Measurements from ENCODE around the gene FOXP1. TPM values are rescaled to one million over a fixed set of nuclear protein-coding genes. Genes with fewer than 3 reads are reported as not detected.

Gene FOXP1
- total RNA-seq, 1 experiment from 2014 or later = 2.9 TPM

DNA sequence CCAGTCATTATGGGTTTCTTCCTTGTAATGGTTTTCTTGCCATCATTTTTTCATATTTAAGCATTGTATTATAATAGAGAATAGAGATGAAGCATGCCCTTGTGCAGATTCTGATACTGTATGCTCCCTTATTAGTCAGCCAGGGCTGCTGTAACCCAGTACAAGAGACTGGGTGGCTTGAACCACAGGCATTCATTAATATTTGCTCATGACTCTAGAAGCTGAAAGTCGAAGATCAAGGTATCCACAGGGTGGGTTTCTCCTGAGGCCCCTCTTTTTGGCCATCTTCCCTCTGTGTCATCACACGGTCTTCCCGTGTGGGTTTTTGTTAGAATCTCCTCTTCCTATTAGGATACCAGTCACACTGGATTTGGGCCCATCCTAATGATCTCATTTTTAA, 74.5 kb downstream of the FOXP1 start:
- BruUV-seq (replicated peaks) = no TSS peak
- TF ChIP-seq TCF7L2 (IDR thresholded peaks at IDR 0.05; ENCODE audit: low read depth, low read length) (no peak), POLR2AphosphoS5 (IDR thresholded peaks at IDR 0.05; ENCODE audit: low read depth, low read length) (no peak), SIN3A (IDR thresholded peaks at IDR 0.05; ENCODE audit: borderline replicate concordance, insufficient read depth, low read depth, low read length) (no peak)
- TF ChIP-seq, protein P1, sequence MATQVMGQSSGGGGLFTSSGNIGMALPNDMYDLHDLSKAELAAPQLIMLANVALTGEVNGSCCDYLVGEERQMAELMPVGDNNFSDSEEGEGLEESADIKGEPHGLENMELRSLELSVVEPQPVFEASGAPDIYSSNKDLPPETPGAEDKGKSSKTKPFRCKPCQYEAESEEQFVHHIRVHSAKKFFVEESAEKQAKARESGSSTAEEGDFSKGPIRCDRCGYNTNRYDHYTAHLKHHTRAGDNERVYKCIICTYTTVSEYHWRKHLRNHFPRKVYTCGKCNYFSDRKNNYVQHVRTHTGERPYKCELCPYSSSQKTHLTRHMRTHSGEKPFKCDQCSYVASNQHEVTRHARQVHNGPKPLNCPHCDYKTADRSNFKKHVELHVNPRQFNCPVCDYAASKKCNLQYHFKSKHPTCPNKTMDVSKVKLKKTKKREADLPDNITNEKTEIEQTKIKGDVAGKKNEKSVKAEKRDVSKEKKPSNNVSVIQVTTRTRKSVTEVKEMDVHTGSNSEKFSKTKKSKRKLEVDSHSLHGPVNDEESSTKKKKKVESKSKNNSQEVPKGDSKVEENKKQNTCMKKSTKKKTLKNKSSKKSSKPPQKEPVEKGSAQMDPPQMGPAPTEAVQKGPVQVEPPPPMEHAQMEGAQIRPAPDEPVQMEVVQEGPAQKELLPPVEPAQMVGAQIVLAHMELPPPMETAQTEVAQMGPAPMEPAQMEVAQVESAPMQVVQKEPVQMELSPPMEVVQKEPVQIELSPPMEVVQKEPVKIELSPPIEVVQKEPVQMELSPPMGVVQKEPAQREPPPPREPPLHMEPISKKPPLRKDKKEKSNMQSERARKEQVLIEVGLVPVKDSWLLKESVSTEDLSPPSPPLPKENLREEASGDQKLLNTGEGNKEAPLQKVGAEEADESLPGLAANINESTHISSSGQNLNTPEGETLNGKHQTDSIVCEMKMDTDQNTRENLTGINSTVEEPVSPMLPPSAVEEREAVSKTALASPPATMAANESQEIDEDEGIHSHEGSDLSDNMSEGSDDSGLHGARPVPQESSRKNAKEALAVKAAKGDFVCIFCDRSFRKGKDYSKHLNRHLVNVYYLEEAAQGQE (IDR thresholded peaks at IDR 0.05; ENCODE audit: insufficient read depth in 1 of 2, low read depth in 2 of 2, low read length in 1 of 2) = no peak
- TF ChIP-seq, protein P2, sequence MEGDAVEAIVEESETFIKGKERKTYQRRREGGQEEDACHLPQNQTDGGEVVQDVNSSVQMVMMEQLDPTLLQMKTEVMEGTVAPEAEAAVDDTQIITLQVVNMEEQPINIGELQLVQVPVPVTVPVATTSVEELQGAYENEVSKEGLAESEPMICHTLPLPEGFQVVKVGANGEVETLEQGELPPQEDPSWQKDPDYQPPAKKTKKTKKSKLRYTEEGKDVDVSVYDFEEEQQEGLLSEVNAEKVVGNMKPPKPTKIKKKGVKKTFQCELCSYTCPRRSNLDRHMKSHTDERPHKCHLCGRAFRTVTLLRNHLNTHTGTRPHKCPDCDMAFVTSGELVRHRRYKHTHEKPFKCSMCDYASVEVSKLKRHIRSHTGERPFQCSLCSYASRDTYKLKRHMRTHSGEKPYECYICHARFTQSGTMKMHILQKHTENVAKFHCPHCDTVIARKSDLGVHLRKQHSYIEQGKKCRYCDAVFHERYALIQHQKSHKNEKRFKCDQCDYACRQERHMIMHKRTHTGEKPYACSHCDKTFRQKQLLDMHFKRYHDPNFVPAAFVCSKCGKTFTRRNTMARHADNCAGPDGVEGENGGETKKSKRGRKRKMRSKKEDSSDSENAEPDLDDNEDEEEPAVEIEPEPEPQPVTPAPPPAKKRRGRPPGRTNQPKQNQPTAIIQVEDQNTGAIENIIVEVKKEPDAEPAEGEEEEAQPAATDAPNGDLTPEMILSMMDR (IDR thresholded peaks at IDR 0.05) = no peak
- Histone ChIP-seq H3K9me3 (ENCODE audit: control insufficient read depth, insufficient read depth, low read depth, low read length) (no peaks in the 10 kb centered on the region), H3K27me3 (ENCODE audit: control insufficient read depth, insufficient read depth, low read length) (no peaks in the 10 kb centered on the region), H3K4me3 (ENCODE audit: low read depth in 2 of 2, low read length in 2 of 2) (no peak overlapping the region), H3K36me3 (ENCODE audit: control insufficient read depth, insufficient read depth, low read length) (no peaks in the 10 kb centered on the region), H3K4me1 (ENCODE audit: control insufficient read depth, insufficient read depth, low read length) (no peaks in the 10 kb centered on the region), H3K27ac (ENCODE audit: low read length) (no peak overlapping the region)
- DNase-seq (ENCODE audit: low read depth, low spot score) (no peak), ATAC-seq (no peak)
- ChIA-PET CTCF (no interaction called here), POLR2A (no interaction called here)
- in situ Hi-C loops (cut with HindIII; ENCODE audit: low pct_unique_long_range_greater_than_20kb, low sequenced_read_pairs) = no loop called here
- intact Hi-C loops (cut with micrococcal nuclease; ENCODE audit: unreplicated experiment) = no loop called here

DNA sequence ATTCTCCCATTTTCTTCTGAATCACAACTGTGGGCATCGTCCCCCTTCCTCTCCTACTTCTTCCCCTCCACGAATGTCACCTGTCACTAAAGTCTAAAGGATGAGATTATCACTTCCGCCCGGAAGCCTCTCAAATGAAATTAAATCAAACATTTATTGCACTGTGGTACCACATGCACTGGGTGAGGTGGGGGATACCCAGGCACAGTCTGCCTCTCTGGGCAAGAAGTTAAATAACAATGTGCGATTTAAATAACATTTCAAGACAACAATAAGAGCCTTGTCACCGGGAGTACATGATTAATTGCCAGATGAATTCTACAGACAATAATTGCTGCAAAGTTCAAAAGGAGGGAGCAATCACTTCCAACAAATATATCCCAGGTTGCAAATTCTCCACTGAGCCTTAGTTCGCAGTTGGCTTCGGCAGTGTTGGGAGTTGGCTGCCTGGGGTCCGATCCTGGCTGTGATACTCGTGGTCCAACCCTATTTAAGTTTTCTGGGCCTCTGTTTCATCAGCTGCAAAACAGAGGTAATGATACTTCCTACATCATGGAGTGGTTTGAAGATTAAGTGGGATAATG, 77.7 kb downstream of the FOXP1 start:
- no peaks in the 10 kb centered on the region for H3K4me1 ChIP-seq (ENCODE audit: control insufficient read depth, insufficient read depth, low read length)
- ChIA-PET CTCF (no interaction called here), POLR2A (no interaction called here)
- intact Hi-C loops (cut with micrococcal nuclease; ENCODE audit: unreplicated experiment) = no loop called here
- no peaks in the 10 kb centered on the region for H3K9me3 ChIP-seq (ENCODE audit: control insufficient read depth, insufficient read depth, low read depth, low read length)
- BruUV-seq (replicated peaks) = no TSS peak
- H3K27me3 ChIP-seq (ENCODE audit: control insufficient read depth, insufficient read depth, low read length) = no peaks in the 10 kb centered on the region
- no peak for ATAC-seq
- no peak for TF ChIP-seq POLR2AphosphoS5 (IDR thresholded peaks at IDR 0.05; ENCODE audit: low read depth, low read length)
- TF ChIP-seq, protein P1 (IDR thresholded peaks at IDR 0.05; ENCODE audit: insufficient read depth in 1 of 2, low read depth in 2 of 2, low read length in 1 of 2) = no peak
- no peak for TF ChIP-seq SIN3A (IDR thresholded peaks at IDR 0.05; ENCODE audit: borderline replicate concordance, insufficient read depth, low read depth, low read length)
- no peak for TF ChIP-seq TCF7L2 (IDR thresholded peaks at IDR 0.05; ENCODE audit: low read depth, low read length)
- TF ChIP-seq, protein P2 (IDR thresholded peaks at IDR 0.05) = no peak
- H3K27ac ChIP-seq (ENCODE audit: low read length) = no peak overlapping the region
- in situ Hi-C loops (cut with HindIII; ENCODE audit: low pct_unique_long_range_greater_than_20kb, low sequenced_read_pairs) = no loop called here
- H3K36me3 ChIP-seq (ENCODE audit: control insufficient read depth, insufficient read depth, low read length) = no peaks in the 10 kb centered on the region
- H3K4me3 ChIP-seq (ENCODE audit: low read depth in 2 of 2, low read length in 2 of 2) = no peak overlapping the region
- no peak for DNase-seq (ENCODE audit: low read depth, low spot score)

All from Panc1 (cell line).